Measurements from ENCODE around the gene PPP1R26. TPM values are rescaled to one million over a fixed set of nuclear protein-coding genes. Genes with fewer than 3 reads are reported as not detected.
A peak's percentile ranks its signal among the peaks of the same experiment; 100 is the strongest.
"Not testable (repeated sequence)": the region's sequence is repeated elsewhere in the genome, so short reads cannot be mapped to it uniquely, and the experiment has no call there.

PPP1R26 gene
- total and polyA plus RNA-seq, 2 experiments from 2014 or later, result 25.9 to 62.2 TPM

- Histone ChIP-seq H3K27me3 (no peaks in the 10 kb centered on the region), H3K4me3 (no peak overlapping the region), H3K27ac (no peak overlapping the region), H3K36me3 (no peaks in the 10 kb centered on the region), H3K4me1 (ENCODE audit: low read depth) (no peaks in the 10 kb centered on the region), H3K9me3 (ENCODE audit: low read depth) (no peaks in the 10 kb centered on the region)
- no peak for TF ChIP-seq CTCF (IDR thresholded peaks at IDR 0.05; ENCODE audit: low read depth, low read length)
- peak in 1 of 2 donors; percentile 63 for DNase-seq (ENCODE audit: low read depth in 1 of 2, low spot score in 1 of 2)
Measured at GRCh38 chr9:135513351-135513846, 33.8 kb downstream of the PPP1R26 start.

GRCh38 chr9:135513906-135514305, 34.3 kb downstream of the PPP1R26 start:
- not testable (repeated sequence) for H3K9me3 ChIP-seq (ENCODE audit: low read depth); H3K36me3 ChIP-seq; H3K27ac ChIP-seq; H3K4me3 ChIP-seq; H3K27me3 ChIP-seq; DNase-seq (ENCODE audit: low read depth in 1 of 2, low spot score in 1 of 2); H3K4me1 ChIP-seq (ENCODE audit: low read depth)

GRCh38 chr9:135514342-135515082, 34.9 kb downstream of the PPP1R26 start:
- H3K27me3 ChIP-seq, result no peaks in the 10 kb centered on the region
- TF ChIP-seq CTCF (IDR thresholded peaks at IDR 0.05; ENCODE audit: low read depth, low read length), result no peak
- no peak overlapping the region for H3K27ac ChIP-seq
- no peak overlapping the region for H3K4me3 ChIP-seq
- no peak for DNase-seq (ENCODE audit: low read depth in 1 of 2, low spot score in 1 of 2)
- no peaks in the 10 kb centered on the region for H3K36me3 ChIP-seq
- H3K9me3 ChIP-seq (ENCODE audit: low read depth), result no peaks in the 10 kb centered on the region
- H3K4me1 ChIP-seq (ENCODE audit: low read depth), result no peaks in the 10 kb centered on the region

GRCh38 chr9:135515083-135515951, 35.7 kb downstream of the PPP1R26 start:
- no peak for TF ChIP-seq CTCF (IDR thresholded peaks at IDR 0.05; ENCODE audit: low read depth, low read length)

GRCh38 chr9:135516132-135516860, 36.7 kb downstream of the PPP1R26 start:
- no peaks in the 10 kb centered on the region for H3K27me3 ChIP-seq
- no peak overlapping the region for H3K4me3 ChIP-seq
- no peak for TF ChIP-seq CTCF (IDR thresholded peaks at IDR 0.05; ENCODE audit: low read depth, low read length)
- no peaks in the 10 kb centered on the region for H3K9me3 ChIP-seq (ENCODE audit: low read depth)
- no peak for DNase-seq (ENCODE audit: low read depth in 1 of 2, low spot score in 1 of 2)
- no peaks in the 10 kb centered on the region for H3K36me3 ChIP-seq
- H3K4me1 ChIP-seq (ENCODE audit: low read depth), result no peaks in the 10 kb centered on the region
- no peak overlapping the region for H3K27ac ChIP-seq

More at GRCh38 chr9:135515083-135515951, 35.7 kb downstream of the PPP1R26 start:
- H3K4me3 ChIP-seq, result no peak overlapping the region
- no peak for DNase-seq (ENCODE audit: low read depth in 1 of 2, low spot score in 1 of 2)
- H3K27me3 ChIP-seq, result no peaks in the 10 kb centered on the region
- no peaks in the 10 kb centered on the region for H3K36me3 ChIP-seq
- H3K4me1 ChIP-seq (ENCODE audit: low read depth), result no peaks in the 10 kb centered on the region
- no peaks in the 10 kb centered on the region for H3K9me3 ChIP-seq (ENCODE audit: low read depth)
- no peak overlapping the region for H3K27ac ChIP-seq

Measured in cardiac muscle cell (in vitro differentiated cells and primary cell).